Fibroblast of pulmonary artery (primary cell): Measurements from ENCODE around the gene JAG2.

Experiments used
- DNase-seq: peaks from one replicate; pipeline ENCODE4 v3.0.0-alpha.2; 2010; ENCODE audit warnings: low read depth
- H3K4me3 ChIP-seq: replicated peaks from 2 replicates; pipeline ENCODE4 v1.5.1; 2011; ENCODE audit warnings: low read depth, mild to moderate bottlenecking, control low read depth, low read length, moderate library complexity
- CTCF ChIP-seq: IDR thresholded peaks from 2 replicates; pipeline ENCODE4 v1.5.1; 2011; ENCODE audit warnings: mild to moderate bottlenecking, control low read depth, low read length, inconsistent platforms; ENCODE audit errors: missing control alignments

The JAG2 gene

DNA sequence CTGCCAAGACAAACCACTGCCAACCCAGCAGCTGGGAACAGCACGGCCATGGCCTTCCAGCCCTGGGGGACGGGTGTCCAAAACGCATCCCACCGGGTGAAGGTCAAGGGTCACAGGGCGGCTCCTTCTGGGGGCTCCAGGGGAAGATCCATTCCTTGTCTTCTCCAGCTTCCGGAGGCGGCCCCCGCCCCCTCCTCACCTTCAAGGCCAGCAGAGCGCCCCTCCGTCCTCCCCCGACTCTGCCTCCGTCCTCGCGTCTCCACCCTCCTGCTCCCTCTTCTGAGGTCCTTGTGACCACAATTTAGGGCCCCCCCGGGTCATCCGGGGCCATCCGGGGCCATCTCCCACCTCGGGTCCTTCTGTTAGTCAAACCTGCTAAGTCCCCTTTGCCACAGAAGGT is 16.4 kb upstream of the JAG2 start:
- DNase-seq = no peak
- TF ChIP-seq CTCF = no peak
- H3K4me3 ChIP-seq = no peak overlapping the region

DNA sequence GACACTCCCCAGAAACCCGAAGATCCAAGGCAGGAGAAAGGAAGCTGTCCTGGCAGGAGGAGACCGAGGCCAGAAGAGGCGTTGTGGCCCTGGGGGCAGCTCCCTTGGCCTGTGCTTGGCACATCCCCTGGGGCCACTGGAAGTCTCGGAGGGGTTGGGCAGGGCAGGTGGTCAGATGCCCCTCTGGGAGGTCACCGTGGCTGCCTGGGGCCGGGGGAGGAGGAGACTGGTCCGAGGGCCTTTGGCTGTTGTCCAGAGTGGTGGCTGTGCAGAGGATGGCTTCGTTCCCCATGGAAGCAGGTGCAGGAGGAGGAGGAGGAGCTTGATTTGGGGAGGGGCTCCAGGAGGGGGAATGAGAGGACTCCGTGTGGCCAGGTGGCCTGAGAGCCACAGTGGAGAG is 15.9 kb upstream of the JAG2 start:
- TF ChIP-seq CTCF = no peak
- no peak overlapping the region for H3K4me3 ChIP-seq
- DNase-seq = no peak

DNA sequence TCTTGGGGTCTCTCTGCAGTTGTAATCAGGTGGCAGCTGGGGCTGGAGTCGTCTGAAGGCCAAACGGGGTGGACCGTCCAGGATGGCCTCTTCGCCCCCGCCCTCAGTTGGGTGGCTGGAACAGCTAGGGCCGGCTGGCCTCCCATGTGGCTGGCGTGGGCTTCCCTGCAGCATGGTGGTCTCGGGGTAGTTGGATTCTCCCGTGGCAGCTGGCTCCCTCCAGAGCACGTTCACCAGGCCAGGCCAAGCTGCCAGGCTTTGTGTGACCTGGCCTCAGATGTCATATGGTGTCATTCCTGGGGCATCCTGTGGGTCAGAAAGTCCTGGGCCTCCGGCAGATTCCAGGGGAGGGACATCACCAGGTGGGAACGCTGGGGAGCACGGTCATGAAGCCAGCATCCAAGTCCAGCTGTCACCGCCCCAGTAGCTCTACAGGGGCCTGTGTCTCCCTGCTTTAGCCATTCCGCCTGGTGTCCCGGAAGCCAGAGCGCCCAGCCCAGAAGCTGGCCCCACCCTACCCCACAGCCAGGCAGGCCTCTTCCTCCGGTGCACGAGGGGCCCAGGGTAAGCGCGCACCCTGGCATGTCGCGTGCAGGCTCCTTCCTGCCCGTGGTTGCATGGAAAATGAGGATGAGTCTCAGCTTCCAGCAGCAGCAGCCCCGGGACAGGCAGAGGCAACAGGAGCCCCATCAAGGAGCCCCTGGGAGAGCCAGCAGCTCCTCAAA is 13.9 kb upstream of the JAG2 start:
- no peak for TF ChIP-seq CTCF
- DNase-seq = no peak
- no peak overlapping the region for H3K4me3 ChIP-seq

GRCh38 chr14:105181549-105182295 is 13.1 kb upstream of the JAG2 start:
- H3K4me3 ChIP-seq = no peak overlapping the region
- no peak for TF ChIP-seq CTCF
- no peak for DNase-seq

DNA sequence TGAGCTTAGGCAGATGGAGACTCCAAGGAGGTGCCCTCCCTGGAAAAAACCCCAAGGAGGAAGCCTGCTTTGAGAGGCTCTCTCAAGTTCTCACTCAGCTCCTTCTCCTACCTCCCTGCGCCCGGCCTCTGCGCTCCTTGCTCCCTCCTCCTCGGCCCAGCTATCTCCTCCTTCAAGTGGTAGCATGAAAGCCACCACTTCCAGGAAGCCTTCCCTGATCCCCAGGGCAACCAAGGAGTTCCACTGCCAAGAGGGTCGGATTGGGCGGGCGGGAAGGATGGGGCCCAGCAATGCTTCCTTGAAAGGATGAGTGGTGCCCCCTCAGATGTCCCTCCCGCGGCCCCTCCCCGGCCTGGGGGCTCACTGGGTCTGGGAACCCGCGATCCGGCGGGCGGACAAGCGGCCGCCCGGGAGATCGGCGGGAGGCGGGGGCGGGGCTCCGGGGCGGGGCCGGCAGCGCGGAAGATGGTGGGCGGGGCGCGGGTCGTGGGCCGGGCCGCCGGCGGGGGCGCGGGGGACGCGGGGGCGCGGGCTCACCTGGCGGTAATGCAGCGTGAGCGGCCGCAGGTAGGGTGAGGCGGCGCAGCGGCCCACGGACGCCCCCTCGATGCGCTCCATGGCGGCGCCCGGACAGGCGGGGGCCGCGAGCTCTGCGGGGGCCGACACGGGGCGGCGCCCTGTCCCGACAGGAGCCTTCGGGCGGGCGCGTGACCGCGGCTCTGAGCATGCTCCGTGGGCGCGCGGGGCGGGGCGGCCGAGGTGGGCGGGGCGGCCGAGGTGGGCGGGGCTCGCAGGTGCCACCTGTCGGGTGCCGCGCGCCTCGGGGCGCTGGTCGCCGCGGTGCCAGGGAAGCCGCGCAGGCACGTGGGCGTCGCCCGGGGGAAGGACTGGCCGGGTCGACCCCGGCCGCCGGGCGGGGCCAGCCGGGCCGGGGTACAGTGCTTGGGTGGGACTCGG is 12.3 kb upstream of the JAG2 start, which contains the start of gene NUDT14:
Gene NUDT14, minus strand, starts transcription at position 721 of the 957 bp plus-strand sequence. Its CDS starts 103 bp downstream, at position 618.
- peak within 1 kb of the TSS; percentile 62 for H3K4me3 ChIP-seq
- TF ChIP-seq CTCF = no peak
- peak; percentile 46 for DNase-seq

GRCh38 chr14:105179191-105179590 is 10.6 kb upstream of the JAG2 start:
- TF ChIP-seq CTCF = no peak
- no peak for DNase-seq
- H3K4me3 ChIP-seq = no peak overlapping the region
